Body of pancreas (tissue), 4 donors: Measurements from ENCODE around the gene ACRBP. TPM values are rescaled to one million over a fixed set of nuclear protein-coding genes. Genes with fewer than 3 reads are reported as not detected.

Experiments
- ATAC-seq: fragments of 150-250 bp; one replicate; pipeline ENCODE4 v1.9.1; 2016
- DNase-seq, 4 donors: peaks; one replicate each; pipeline ENCODE4 v3.0.0-alpha.2; 2019
- H3K27ac ChIP-seq, 4 donors: fragments of 200-600 bp; sonication (generic); 1 replicate in 3 of 4; 2 replicates in 1 of 4; pipeline versions ENCODE4 v1.5.1 to v1.6.1; 2016 to 2019; ENCODE audit warnings: mild to moderate bottlenecking in 1 of 4, mixed read lengths in 1 of 4, moderate library complexity in 1 of 4
- H3K27me3 ChIP-seq, 2 donors: fragments of 200-600 bp; sonication (generic); one replicate each; pipeline ENCODE4 v1.6.0; 2016; ENCODE audit warnings: mild to moderate bottlenecking in 1 of 2
- H3K36me3 ChIP-seq, 2 donors: fragments of 200-600 bp; sonication (generic); replicated peaks in 1 of 2; 2 replicates each; pipeline ENCODE4 v1.5.1; 2016; ENCODE audit warnings: low read depth in 2 of 2; ENCODE audit not compliant: insufficient read depth in 1 of 2
- H3K4me1 ChIP-seq: fragments of 200-600 bp; sonication (generic); one replicate; pipeline ENCODE4 v1.6.0; 2016
- H3K4me3 ChIP-seq, 2 donors: fragments of 200-600 bp; sonication (generic); 1 replicate in 1 of 2; 2 replicates in 1 of 2; pipeline ENCODE4 v1.5.1; 2016 to 2019
- H3K9me3 ChIP-seq, 3 donors: fragments of 200-600 bp; sonication (generic); 1 replicate in 2 of 3; 2 replicates in 1 of 3; pipeline ENCODE4 v1.5.1; 2016
- CTCF ChIP-seq, 7 experiments: fragments of 450-650 bp in 4 of 7; fragments of 200-600 bp in 3 of 7; sonication (generic) in 3 of 7; IDR thresholded peaks; one replicate each; pipeline ENCODE4 v1.5.1; 2016 to 2019; ENCODE audit warnings: antibody characterized with exemption in 7 of 7
- POLR2A ChIP-seq, 3 donors: fragments of 450-650 bp; IDR thresholded peaks; one replicate each; pipeline ENCODE4 v1.6.1; 2016; ENCODE audit warnings: antibody characterized with exemption in 3 of 3, mild to moderate bottlenecking in 2 of 3
- WGBS, 2 donors: methylation state at CpG; one replicate each; pipeline ENCODE4 v1.1.5; 2017; 5-methylcytosine and 5-hydroxymethylcytosine counted together
- intact Hi-C: fragments of 100-400 bp; cut with DNase I; formaldehyde crosslinking; loops from one replicate; pipeline ENCODE4 v1.15.1; 2023
- total RNA-seq, 2 donors: library from RNA; depleted of rRNA; stranded (reverse); fragments of >200 nt; gene quantifications; one replicate each; pipeline ENCODE4 v1.1.0, GENCODE V29; 2016

The ACRBP gene
- total RNA-seq, 2 donors from 2014 or later: 0.78 to 5.9 TPM

- H3K4me1 ChIP-seq: peaks cover 23% of the 10 kb centered on the region
- no peak overlapping the region for H3K27ac ChIP-seq
- H3K36me3 ChIP-seq: peaks cover 0 to under 1% of the 10 kb centered on the region in 2 donors
- intact Hi-C loops: no loop called here
- H3K9me3 ChIP-seq: no peaks in the 10 kb centered on the region
- 61 to 65% methylated on average over 6 of the region's 6 CpGs for WGBS, 2 donors
- no peak overlapping the region for H3K4me3 ChIP-seq
- no peak for TF ChIP-seq POLR2A (IDR thresholded peaks at IDR 0.05)
- TF ChIP-seq CTCF (IDR thresholded peaks at IDR 0.05): peak in 6 of 7 experiments; percentile 21 to 39 (median 34)
- no peaks in the 10 kb centered on the region for H3K27me3 ChIP-seq
- no peak for ATAC-seq
- peak in 2 of 4 donors; percentile 17 to 31 for DNase-seq
These were observed 37.4 kb upstream of the ACRBP start for GRCh38 chr12:6684609-6685008.

DNA sequence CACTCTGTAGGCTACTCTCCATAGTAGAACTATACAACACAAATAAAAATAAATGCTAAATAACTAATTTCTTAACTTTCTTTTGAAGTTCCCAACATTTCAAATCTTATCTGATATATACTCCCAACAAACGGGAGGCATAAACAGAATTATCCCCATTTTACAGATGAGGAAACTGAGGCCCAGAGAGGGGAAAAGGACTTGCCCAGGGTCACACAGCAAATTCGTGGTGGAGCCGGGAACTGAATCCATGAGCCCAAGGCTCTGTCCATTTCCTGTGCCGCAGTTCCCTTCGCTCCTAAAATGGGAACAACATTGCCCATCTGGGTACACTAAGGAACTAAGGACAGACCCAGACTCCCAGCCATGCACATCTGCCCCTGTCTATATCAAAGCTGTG, 29.7 kb upstream of the ACRBP start:
- ATAC-seq: no peak

GRCh38 chr12:6672143-6672542, 24.9 kb upstream of the ACRBP start:
- Histone ChIP-seq H3K4me1 (no peaks in the 10 kb centered on the region), H3K27ac (no peak overlapping the region), H3K9me3 (no peaks in the 10 kb centered on the region), H3K4me3 (no peak overlapping the region), H3K36me3 (peaks cover 23 to 49% of the 10 kb centered on the region in 2 donors), H3K27me3 (no peaks in the 10 kb centered on the region)
- TF ChIP-seq CTCF (IDR thresholded peaks at IDR 0.05) (no peak), POLR2A (IDR thresholded peaks at IDR 0.05) (no peak)
- WGBS, 2 donors: 82 to 93% methylated on average over 17 to 18 of the region's 18 CpGs
- DNase-seq: no peak
- intact Hi-C loops: no loop called here
- ATAC-seq: no peak

More for the DNA sequence above, 29.7 kb upstream of the ACRBP start:
- no peaks in the 10 kb centered on the region for H3K9me3 ChIP-seq
- no peak overlapping the region for H3K27ac ChIP-seq
- intact Hi-C loops: no loop called here
- WGBS, 2 donors: 80 to 89% methylated on average over 5 of the region's 5 CpGs
- H3K36me3 ChIP-seq: peaks cover 25 to 45% of the 10 kb centered on the region in 2 donors
- H3K4me1 ChIP-seq: no peaks in the 10 kb centered on the region
- H3K4me3 ChIP-seq: no peak overlapping the region
- DNase-seq: no peak
- no peaks in the 10 kb centered on the region for H3K27me3 ChIP-seq
- TF ChIP-seq POLR2A (IDR thresholded peaks at IDR 0.05) (no peak), CTCF (IDR thresholded peaks at IDR 0.05) (no peak)

GRCh38 chr12:6667559-6668210, 20.5 kb upstream of the ACRBP start:
- H3K9me3 ChIP-seq: no peaks in the 10 kb centered on the region
- peaks cover 15 to 34% of the 10 kb centered on the region in 2 donors for H3K36me3 ChIP-seq
- H3K4me3 ChIP-seq: no peak overlapping the region
- ATAC-seq: no peak
- 77% methylated on average over 7 to 8 of the region's 8 CpGs for WGBS, 2 donors
- no peak for DNase-seq
- no peak for TF ChIP-seq POLR2A (IDR thresholded peaks at IDR 0.05)
- TF ChIP-seq CTCF (IDR thresholded peaks at IDR 0.05): no peak
- no peak overlapping the region for H3K27ac ChIP-seq
- intact Hi-C loops: loop anchor here (10.0 kb wide), 1 partner anchor 53 kb away; no protein-coding TSS in a partner anchor
- H3K27me3 ChIP-seq: no peaks in the 10 kb centered on the region
- no peaks in the 10 kb centered on the region for H3K4me1 ChIP-seq

DNA sequence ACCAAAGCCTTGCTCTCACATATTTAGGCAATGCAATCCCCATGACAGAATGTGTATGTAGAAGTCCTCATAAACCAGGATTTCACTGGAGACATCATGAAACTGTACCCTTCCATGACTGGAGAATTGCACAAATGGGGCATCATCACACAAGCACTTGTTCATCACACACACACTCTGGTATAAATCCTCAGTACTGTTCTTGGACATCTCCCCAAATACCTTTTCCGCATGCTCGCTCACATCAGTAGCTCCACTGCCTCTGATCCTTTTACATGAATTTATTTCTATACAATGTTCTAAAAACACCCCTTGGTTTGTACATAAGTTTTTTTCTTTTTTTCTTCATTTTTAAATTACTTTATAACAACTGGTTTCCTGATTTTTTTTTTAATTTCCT, 19.0 kb upstream of the ACRBP start:
- DNase-seq (no peak), ATAC-seq (no peak)
- Histone ChIP-seq H3K4me3 (no peak overlapping the region), H3K9me3 (no peaks in the 10 kb centered on the region), H3K4me1 (peaks cover 12% of the 10 kb centered on the region), H3K27me3 (no peaks in the 10 kb centered on the region), H3K27ac (no peak overlapping the region), H3K36me3 (peaks cover 6 to 23% of the 10 kb centered on the region in 2 donors)
- WGBS, 2 donors: 91 to 96% methylated on average over 2 of the region's 2 CpGs
- intact Hi-C loops: loop anchor here (10.0 kb wide), 1 partner anchor 51 kb away; no protein-coding TSS in a partner anchor
- TF ChIP-seq CTCF (IDR thresholded peaks at IDR 0.05) (no peak), POLR2A (IDR thresholded peaks at IDR 0.05) (no peak)
